PC-3 (cell line): ENCODE data around the gene REN. TPM values are rescaled to one million over a fixed set of nuclear protein-coding genes. Genes with fewer than 3 reads are reported as not detected.

ENCODE experiments used
- ATAC-seq: fragments of 200-7000 bp; cut with Tn5 transposase; 2 replicates; pipeline ENCODE4 v1.9.1; 2020; ENCODE audit warnings: mild to moderate bottlenecking, moderate library complexity
- BruUV-seq: library from RNA; stranded (reverse); fragments of 400-500 nt; replicated peaks from 2 replicates; lab custom pipeline; 2021; lab: Mats Ljungman, UMichigan
- CTCF ChIA-PET: fragments of 300-600 bp; sonication (Branson Sonifier 250); formaldehyde crosslinking; loops from one replicate; lab custom pipeline; 2022; ENCODE audit warnings: antibody characterized with exemption; lab: Charles Lee
- POLR2A ChIA-PET: fragments of 300-600 bp; sonication (Branson Sonifier 250); formaldehyde crosslinking; loops from one replicate; lab custom pipeline; 2022; ENCODE audit warnings: antibody characterized with exemption; ENCODE audit not compliant: unreplicated experiment; lab: Charles Lee
- DNase-seq: peaks from one replicate; pipeline ENCODE4 v3.0.0-alpha.2; 2015
- H2AFZ ChIP-seq: fragments of 300-600 bp; sonication (generic); 2 replicates; pipeline ENCODE4 v1.6.0; 2016; ENCODE audit warnings: antibody characterized with exemption, low read length
- H3F3A ChIP-seq: fragments of 300-600 bp; sonication (generic); one replicate; pipeline ENCODE4 v1.6.0; 2017; ENCODE audit warnings: antibody characterized with exemption, low read length, control low read depth, mild to moderate bottlenecking; ENCODE audit not compliant: unreplicated experiment
- H3K27ac ChIP-seq: fragments of 300-600 bp; sonication (generic); 2 replicates; pipeline ENCODE4 v1.5.1; 2016; ENCODE audit warnings: mild to moderate bottlenecking, low read length
- H3K27me3 ChIP-seq: fragments of 300-600 bp; sonication (generic); 2 replicates; pipeline ENCODE4 v1.6.1; 2016; ENCODE audit warnings: low read length, mixed read lengths
- H3K36me3 ChIP-seq: fragments of 300-600 bp; sonication (generic); 2 replicates; pipeline ENCODE4 v1.6.1; 2016; ENCODE audit warnings: low read depth, mixed run types, low read length, mixed read lengths
- H3K4me1 ChIP-seq: fragments of 300-600 bp; sonication (generic); 2 replicates; pipeline ENCODE4 v1.5.1; 2016; ENCODE audit warnings: low read length; ENCODE audit not compliant: insufficient read depth
- H3K4me2 ChIP-seq: fragments of 300-600 bp; sonication (generic); 2 replicates; pipeline ENCODE4 v1.6.0; 2016; ENCODE audit warnings: low read length
- H3K4me3 ChIP-seq: fragments of 300-600 bp; sonication (generic); 2 replicates; pipeline ENCODE4 v1.5.1; 2016; ENCODE audit warnings: mild to moderate bottlenecking, low read length, mixed read lengths
- H3K79me2 ChIP-seq: fragments of 300-600 bp; sonication (generic); 2 replicates; pipeline ENCODE4 v1.6.1; 2017; ENCODE audit warnings: low read length, mixed read lengths
- H3K9ac ChIP-seq: fragments of 300-600 bp; sonication (generic); 2 replicates; pipeline ENCODE4 v1.6.0; 2016; ENCODE audit warnings: mild to moderate bottlenecking, low read length
- H3K9me2 ChIP-seq: fragments of 300-600 bp; sonication (generic); replicated peaks from 2 replicates; pipeline ENCODE4 v1.6.1; 2016; ENCODE audit warnings: mixed run types, low read length, mixed read lengths
- H3K9me3 ChIP-seq: fragments of 300-600 bp; sonication (generic); 2 replicates; pipeline ENCODE4 v1.6.1; 2016; ENCODE audit warnings: low read length, mixed read lengths
- H4K20me1 ChIP-seq: fragments of 300-600 bp; sonication (generic); 2 replicates; pipeline ENCODE4 v1.6.1; 2016; ENCODE audit warnings: low read length, mixed read lengths
- CTCF ChIP-seq: fragments of 300-600 bp; sonication (generic); conservative IDR thresholded peaks from 2 replicates; pipeline ENCODE4 v1.5.1; 2017; ENCODE audit warnings: antibody characterized with exemption, low read depth, mild to moderate bottlenecking, low read length
- EZH2 ChIP-seq: fragments of 300-600 bp; sonication (generic); IDR thresholded peaks from one replicate; pipeline ENCODE4 v1.6.1; 2017; ENCODE audit warnings: antibody characterized with exemption, mild to moderate bottlenecking, low read length; ENCODE audit not compliant: unreplicated experiment
- EZH2phosphoT487 ChIP-seq: fragments of 300-600 bp; sonication (generic); IDR thresholded peaks from 2 replicates; pipeline ENCODE4 v1.6.1; 2018; ENCODE audit warnings: mild to moderate bottlenecking, antibody characterized with exemption, low read length, borderline replicate concordance
- intact Hi-C: fragments of 100-400 bp; cut with micrococcal nuclease; formaldehyde crosslinking; loops from 2 replicates; pipeline ENCODE4 v1.9.0; 2023
- total RNA-seq: library from RNA; depleted of rRNA; stranded (reverse); fragments of >200 nt; gene quantifications from 2 replicates; pipeline ENCODE4 v1.2.3, GENCODE V29; 2014

Gene REN
- total RNA-seq, 1 experiment from 2014 or later, result 2.7 TPM

GRCh38 chr1:204171751-204172178 lies 5.6 kb upstream of the REN start:
- POLR2A ChIA-PET, result interaction anchor here (0.6 to 1.0 kb wide), 2 partner anchors 27 to 762 kb away, joined by 3 to 5 read pairs; no protein-coding TSS in a partner anchor
- no peaks in the 10 kb centered on the region for H3F3A ChIP-seq
- peaks cover 23% of the 10 kb centered on the region for H3K9me3 ChIP-seq
- peaks cover 24% of the 10 kb centered on the region for H3K36me3 ChIP-seq
- H3K4me2 ChIP-seq, result peak overlapping the region; percentile 48
- peaks cover 59% of the 10 kb centered on the region for H3K4me1 ChIP-seq
- intact Hi-C loops, result loop anchor here (1.0 to 2.0 kb wide), 2 partner anchors 27 to 42 kb away; no protein-coding TSS in a partner anchor
- H3K27me3 ChIP-seq, result no peaks in the 10 kb centered on the region
- peak overlapping the region; percentile 72 for H3K9ac ChIP-seq
- no peaks in the 10 kb centered on the region for H4K20me1 ChIP-seq
- H3K9me2 ChIP-seq, result no peaks in the 10 kb centered on the region
- BruUV-seq, result no TSS peak
- peaks cover 23% of the 10 kb centered on the region for H3K79me2 ChIP-seq
- TF ChIP-seq CTCF (no peak), EZH2 (no peak), EZH2phosphoT487 (no peak)
- peak overlapping the region; percentile 96 for H3K27ac ChIP-seq
- ATAC-seq, result peak; percentile 91
- H2AFZ ChIP-seq, result no peak overlapping the region
- 0 out of 2 replicates have a peak overlapping the region, but pooled peaks have one; percentile 8 for H3K4me3 ChIP-seq
- CTCF ChIA-PET, result interaction anchor here (0.6 to 1.3 kb wide), 2 partner anchors 9 to 357 kb away, joined by 3 read pairs; no protein-coding TSS in a partner anchor
- DNase-seq, result peak; percentile 100

- H3K27ac ChIP-seq, result peak overlapping the region; percentile 96
- no peaks in the 10 kb centered on the region for H4K20me1 ChIP-seq
- H3K27me3 ChIP-seq, result no peaks in the 10 kb centered on the region
- TF ChIP-seq CTCF, result no peak
- TF ChIP-seq EZH2, result no peak
- TF ChIP-seq EZH2phosphoT487, result no peak
- intact Hi-C loops, result loop anchor here (1.0 to 2.0 kb wide), 2 partner anchors 28 to 41 kb away; no protein-coding TSS in a partner anchor
- peaks cover 23% of the 10 kb centered on the region for H3K9me3 ChIP-seq
- no peak overlapping the region for H2AFZ ChIP-seq
- DNase-seq, result no peak
- H3F3A ChIP-seq, result no peaks in the 10 kb centered on the region
- H3K9ac ChIP-seq, result peak overlapping the region; percentile 65
- POLR2A ChIA-PET, result no interaction called here
- H3K9me2 ChIP-seq, result no peaks in the 10 kb centered on the region
- peaks cover 48% of the 10 kb centered on the region for H3K4me1 ChIP-seq
- CTCF ChIA-PET, result interaction anchor here (1.3 kb wide), 1 partner anchor 8 kb away, joined by 3 read pairs; no protein-coding TSS in a partner anchor
- H3K4me2 ChIP-seq, result no peak overlapping the region
- H3K79me2 ChIP-seq, result peaks cover 11% of the 10 kb centered on the region
- no TSS peak for BruUV-seq
- H3K4me3 ChIP-seq, result peak overlapping the region; percentile 4; the same call in 1 of the 2 replicates
- peaks cover 24% of the 10 kb centered on the region for H3K36me3 ChIP-seq
- no peak for ATAC-seq
Observed at GRCh38 chr1:204170494-204171155, 4.5 kb upstream of the REN start.
